HG02973 (cell line): Measurements from ENCODE around the gene ZNF497.

Source experiments
- ATAC-seq: cut with Tn5 transposase; IDR thresholded peaks from one replicate; pipeline ENCODE4 v1.9.1; 2021; ENCODE audit warnings: moderate library complexity; ENCODE audit not compliant: unreplicated experiment

The ZNF497 gene

DNA sequence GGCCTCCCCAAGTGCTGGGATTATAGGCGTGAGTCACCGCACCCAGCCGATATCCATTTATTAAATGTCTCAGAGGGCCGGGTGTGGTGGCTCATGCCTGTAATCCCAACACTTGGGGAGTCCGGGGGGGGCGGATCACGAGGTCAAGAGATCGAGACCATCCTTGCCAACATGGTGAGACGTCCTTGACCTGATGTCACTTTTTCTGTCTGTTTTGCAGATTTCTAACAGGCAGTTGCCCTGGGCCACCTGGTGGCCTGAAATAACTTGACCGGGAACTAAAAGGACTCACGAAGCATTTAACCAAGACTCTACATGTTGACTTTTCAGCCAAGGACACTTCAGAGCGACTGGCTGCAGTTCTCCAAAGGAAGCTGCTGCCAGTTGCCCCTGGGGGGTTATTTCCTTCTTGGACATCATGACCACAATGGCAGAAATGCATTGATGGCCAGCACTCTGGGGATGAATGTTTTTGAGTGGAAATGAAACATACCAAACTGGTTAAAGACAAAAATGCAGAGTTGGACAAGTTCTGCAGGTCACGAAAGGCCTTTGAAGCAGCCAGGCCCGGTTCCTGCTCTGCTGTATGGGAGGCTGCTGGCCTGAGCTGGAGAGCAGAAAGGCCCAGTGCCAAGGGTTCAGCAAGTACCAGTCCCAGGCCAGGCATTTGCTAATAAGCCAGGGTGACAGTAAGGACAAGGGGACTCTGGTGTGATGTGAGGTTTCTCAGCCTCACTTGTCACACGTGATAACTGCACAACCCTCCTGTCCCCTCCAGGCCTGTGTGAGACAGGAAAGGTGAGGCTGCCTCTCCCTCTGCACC lies 10.0 kb upstream of the ZNF497 start:
- no peak for ATAC-seq

DNA sequence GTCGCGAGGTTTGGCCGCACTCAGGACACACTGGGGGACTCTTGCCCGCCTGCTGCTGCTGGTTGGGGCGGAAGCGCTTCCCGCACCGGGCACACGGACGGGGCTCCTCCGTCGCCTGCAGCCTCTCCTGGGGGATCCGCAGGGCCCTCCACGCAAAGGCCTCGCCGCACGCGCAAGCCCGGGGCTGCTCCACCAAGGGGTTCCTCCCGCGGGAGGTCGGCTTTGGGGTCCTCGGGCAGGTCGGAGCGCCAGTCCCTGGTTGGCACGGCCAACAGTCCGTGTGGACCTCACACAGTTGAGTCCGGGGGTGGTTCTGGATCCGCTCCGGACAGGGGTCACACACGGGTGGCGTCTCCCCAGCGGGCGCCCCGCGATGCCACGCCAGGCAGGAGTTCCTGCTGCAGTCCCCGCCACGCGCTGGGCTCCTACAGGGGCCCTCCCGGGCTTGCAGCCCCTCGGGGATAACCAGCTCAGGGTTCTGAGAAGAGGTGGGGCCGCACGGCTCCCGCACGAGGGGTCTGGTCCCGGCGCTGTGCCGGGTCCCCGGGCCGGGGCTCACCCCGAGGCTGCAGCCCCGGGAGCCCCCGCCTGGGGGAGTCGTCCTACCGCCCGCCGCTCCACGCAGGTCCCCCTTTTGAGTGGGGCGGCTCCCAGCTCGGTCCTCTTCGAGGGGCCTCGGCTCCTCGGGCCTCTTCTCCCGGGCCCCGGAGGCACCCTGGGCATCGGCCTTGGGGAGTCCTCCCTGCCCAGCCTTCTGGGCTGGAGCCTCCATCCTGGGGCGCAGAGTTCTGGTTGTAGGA lies 6.2 kb upstream of the ZNF497 start:
- ATAC-seq, result no peak

DNA sequence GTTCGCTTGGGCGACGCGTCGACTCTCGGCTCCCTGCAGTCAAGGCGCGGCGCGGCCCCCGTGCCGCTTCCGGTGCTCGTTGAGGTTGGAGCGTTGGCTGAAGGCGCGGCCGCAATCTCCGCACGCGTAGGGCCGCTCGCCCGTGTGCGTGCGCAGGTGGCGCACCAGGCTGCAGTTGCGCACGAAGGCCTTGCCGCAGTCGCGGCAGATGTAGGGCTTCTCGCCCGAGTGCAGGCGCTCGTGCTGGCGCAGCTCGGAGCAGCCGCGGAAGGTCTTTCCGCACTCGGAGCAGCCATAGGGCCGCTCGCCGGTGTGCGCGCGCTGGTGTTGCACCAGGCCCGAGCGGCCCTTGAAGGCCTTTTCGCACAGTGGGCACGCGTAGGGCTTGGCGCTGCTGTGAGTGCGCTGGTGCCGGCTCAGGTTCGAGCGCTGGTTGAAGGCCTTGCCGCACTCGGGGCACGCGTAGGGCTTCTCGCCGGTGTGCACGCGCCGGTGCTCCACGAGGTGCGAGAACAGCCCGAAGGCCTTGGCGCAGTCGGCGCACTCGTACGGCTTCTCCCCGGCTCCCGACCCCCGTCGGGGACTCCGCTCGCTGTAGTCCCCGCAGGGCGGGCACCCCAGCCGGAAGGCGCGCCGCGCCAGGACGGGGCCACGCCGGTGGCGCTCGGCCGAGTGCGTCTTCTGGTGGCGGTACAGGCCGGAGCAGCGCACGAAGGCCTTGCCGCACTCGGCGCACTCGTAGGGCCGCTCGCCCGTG lies 5.3 kb upstream of the ZNF497 start:
- ATAC-seq, result no peak

DNA sequence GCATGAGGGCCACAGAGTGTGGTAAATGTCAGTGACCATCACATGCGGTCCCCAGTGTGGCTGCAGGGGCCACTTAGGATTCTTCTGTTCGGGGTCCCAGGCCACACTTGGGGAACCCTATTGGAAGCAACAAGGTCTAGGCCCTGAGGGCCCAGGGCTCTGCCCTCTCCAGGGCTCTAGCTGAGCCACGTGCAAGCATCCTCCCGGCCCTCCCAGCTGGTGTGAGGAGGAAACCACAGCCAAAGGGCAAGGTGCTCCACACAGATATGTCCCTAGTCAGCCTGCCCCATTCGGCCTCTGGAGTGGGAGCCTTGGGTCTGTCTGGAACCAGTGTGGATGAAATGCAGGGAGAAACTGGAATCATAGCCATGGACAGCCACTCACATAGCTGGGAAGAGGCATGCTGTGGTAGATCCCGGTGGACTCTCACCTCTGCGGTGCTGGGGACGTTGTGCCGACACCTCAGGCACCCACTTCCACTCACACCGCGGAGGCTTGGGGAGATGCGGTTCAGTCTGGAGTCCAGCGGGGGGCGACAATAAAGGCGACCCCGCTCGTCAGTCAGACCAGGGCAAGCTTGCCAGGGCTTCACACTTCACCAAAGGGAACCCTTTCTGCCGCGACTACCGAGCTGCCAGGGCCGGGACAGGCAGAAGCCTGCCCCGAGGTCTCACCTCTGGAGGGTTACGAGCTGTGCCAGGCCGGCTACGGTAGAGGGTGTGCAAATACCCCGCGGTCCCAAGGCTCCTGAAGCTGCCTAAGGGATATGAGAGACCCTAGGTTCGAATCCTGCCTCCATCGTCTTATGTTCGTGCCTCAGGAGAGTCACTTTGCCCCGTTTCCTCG lies 4.3 kb upstream of the ZNF497 start:
- ATAC-seq, result no peak

DNA sequence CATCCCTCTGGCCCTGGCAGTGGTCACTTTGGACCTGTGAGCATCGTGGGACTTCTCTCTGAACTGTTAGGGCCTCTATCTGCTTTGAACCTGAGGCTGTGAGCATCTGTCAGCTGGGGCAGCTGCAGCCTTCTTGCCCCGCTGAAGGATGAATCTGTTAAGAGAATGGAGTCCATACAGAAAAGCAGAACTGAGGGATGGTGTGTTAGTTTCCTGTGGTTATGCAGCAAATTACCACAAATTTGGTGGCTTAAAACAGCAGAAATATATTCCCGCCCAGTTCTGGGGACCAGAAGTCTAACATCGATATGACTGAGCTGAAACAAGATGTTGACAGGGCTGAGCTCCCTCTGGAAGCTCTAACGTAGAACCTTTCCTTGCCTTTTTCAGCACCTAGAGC lies 1.6 kb upstream of the ZNF497 start:
- ATAC-seq, result no peak

DNA sequence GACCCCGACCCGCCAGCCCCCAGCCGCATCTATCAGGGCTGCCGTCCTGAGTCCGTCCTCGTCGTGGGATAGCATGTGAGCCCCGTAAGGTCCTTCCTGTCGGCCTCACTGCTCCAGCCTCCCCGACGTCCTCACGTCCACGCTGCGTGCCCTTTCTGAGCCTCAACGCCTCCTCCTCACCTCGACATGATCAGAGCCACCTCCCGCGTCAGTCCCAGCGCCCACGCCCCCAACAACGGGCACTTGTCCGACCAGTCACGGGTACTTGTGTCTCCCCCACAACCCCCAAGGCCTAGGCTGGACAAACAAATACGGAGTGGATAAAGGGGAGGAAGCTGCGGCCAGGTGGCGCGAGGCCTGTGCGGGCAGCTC lies 665 bp downstream of the ZNF497 start:
- peak; percentile 18 for ATAC-seq

DNA sequence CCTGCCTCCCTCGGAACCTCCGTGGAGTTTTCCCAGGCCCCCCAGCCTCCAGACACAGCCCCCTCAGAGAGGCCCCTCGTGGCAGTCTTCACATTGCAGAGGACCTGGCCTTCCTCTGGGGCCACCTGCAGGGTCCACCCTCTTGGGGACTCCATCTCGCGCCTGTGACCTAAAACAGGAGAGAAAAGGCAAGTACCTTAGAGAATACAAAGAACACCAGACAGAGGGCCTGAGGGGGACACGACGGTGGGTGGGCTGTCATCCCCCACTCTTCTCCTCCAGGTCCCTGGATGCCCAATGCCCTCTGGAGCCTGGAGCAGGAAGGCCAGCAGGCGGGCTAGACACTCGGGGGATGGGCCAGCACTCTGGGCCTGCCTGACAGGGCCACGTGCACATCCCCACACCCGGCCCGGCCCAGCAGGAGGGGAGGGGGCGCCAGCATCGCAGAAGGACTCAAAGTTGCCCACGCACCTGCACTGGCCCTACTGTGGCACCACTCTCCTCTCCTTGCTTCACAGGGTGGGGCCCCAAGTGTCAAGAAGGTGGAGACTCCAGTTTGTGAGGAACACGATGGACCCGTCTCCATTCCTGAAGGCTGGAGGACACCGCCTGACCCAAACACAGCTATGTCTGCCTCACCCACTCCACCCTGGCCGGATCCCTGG lies 4.9 kb downstream of the ZNF497 start:
- ATAC-seq, result no peak

DNA sequence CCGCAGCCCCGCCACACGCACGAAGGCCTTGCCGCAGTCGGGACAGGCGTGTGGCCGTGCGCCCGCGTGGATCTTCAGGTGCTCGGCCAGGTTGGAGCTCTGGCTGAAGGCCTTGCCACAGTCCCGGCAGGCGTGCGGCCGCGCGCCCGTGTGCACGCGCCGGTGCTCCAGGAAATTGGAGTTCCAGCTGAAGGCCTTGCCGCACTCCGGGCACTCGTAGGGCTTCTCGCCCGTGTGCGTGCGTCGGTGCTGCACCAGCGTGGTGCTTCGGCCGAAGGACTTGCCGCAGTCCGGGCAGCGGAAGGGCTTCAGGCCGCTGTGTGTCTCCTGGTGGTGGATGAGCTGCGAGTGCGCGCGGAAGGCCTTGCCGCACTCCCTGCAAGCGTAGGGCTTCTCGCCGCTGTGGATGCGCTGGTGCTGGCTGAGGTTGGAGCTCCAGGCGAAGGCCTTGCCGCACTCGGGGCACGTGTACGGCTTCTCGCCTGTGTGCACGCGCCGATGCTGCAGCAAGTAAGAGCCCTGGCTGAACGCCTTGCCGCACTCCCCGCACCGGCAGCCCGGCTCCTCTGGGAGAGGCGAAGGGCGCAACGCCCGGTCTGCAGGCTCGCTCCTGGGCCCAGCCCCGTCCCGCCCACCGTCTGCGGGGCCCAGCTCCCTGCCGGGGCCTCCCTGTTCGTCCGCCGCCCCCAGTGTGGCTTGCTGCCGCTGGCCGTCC lies 5.6 kb downstream of the ZNF497 start:
- ATAC-seq, result no peak

DNA sequence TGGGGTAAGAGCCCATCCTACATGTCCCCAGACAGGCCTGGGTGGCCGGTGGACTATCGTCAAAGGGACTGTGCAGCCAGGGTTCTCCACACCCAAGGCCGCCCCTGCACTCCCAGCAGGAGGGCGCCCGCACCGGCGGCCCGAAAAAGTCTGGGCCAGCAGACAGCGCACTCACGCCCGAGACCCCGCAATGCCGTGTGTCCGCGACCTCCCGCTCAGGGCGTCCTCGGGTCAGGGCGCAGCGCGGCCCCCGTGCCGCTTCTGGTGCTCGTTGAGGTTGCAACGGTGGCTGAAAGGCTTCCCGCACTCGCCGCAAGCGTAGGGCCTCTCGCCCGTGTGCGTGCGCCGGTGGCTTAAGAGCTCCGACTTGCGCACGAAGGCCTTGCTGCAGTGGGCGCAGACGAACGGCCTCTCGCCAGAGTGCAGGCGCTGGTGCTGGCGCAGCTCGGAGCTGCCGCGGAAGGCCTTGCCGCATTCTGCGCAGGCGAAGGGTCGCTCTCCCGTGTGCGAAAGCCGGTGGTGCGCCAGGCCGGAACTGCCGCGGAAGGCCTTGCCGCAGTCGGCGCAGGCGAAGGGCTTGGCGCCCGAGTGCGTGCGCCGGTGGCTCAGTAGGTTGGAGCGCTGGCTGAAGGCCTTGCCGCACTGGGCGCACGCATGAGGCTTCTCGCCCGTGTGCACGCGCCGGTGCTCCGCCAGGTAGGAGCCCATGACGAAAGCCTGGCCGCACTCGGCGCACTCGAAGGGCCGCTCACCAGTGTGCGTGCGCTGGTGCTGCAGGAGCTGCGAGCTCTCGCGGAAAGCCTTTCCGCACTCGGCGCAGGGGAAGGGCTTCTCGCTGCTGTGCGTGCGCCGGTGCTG lies 6.4 kb downstream of the ZNF497 start:
- ATAC-seq, result no peak

DNA sequence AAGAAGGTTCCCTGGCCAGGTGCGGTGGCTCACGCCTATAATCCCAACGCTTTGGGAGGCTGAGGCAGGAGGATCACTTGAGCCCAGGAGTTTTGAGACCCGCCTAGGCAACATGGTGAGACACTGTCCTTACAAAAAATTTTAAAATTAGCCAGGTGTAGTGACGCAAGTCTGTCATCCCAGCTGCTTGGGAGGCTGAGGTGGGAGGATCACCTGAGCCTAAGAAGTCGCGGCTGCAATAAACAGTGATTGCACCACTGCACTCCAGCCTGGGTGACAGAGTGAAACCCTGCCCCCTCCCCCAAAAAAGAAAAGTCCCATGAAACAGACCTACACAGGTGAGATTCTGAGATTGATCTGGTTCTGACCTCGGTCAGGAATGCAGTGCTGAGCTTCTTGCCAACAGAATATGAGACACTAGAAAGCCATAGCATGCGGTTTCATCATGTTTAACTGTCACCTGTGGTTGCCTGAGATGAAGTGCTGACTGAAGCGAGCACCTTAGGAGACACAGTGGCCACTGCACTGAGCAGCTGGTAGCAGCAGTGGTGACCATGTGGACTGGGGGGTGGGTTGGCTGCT lies 7.2 kb downstream of the ZNF497 start:
- no peak for ATAC-seq

DNA sequence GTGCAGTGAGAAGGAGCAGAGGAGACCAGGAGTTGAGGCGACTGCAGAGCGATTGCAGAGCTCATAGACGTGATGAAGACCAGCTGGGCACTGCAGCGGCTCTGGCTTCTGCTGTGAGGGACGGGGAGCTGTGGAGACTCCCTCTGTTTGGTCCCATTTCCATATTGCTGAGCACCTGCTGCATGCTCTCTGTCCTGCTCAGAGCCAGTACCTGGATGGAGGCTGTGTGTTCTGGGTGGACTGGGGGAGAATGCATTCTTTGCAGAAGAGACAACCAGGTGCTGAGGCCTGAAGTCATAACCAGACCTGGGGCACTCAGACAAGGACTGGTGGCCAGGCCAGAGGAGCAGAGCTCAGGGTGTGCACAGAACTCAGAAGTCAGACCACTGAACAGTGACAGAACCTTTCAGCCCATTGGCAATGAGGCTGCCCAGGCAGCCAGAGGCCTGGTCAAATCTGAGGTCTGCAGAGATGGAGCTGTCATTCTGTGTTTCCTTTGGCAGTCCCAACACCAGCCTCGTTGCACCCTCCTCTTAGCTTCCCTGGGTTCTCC lies 8.0 kb downstream of the ZNF497 start:
- no peak for ATAC-seq

DNA sequence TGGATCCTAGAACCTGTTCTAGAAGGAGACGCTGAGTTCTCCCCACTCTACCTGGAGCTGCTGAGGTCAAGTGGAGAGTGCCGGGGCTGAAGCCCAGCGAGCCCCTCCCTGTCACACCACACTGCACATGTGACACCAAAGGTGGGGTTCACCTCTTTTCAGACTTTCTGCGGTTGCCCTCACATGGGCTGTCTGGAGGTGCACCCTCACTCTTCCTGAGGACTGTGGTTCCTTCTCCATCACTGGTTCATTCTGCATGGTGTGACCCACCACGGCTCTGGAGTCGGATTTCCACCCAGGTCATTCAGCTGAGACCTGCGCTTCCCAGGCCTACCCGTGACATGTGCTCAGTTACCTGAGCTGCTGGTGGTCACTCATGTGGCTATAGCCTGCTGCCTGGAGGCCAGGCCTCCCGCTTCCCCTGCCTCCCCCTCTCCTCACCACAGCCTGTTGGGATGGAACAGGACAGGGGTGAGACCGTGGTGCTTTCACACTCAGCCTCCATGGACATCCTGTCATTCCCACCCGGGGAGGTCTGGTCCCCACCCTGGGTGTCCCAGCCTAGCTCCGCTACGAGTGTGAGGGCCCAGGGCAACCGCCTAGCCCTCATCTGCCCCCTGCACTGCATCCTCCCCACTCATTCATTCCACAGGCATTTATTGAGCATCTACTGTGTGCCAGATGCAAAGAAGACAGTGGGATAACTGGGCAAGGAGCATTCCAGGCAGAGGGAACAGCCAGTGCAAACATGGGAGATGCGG lies 8.7 kb downstream of the ZNF497 start:
- no peak for ATAC-seq

DNA sequence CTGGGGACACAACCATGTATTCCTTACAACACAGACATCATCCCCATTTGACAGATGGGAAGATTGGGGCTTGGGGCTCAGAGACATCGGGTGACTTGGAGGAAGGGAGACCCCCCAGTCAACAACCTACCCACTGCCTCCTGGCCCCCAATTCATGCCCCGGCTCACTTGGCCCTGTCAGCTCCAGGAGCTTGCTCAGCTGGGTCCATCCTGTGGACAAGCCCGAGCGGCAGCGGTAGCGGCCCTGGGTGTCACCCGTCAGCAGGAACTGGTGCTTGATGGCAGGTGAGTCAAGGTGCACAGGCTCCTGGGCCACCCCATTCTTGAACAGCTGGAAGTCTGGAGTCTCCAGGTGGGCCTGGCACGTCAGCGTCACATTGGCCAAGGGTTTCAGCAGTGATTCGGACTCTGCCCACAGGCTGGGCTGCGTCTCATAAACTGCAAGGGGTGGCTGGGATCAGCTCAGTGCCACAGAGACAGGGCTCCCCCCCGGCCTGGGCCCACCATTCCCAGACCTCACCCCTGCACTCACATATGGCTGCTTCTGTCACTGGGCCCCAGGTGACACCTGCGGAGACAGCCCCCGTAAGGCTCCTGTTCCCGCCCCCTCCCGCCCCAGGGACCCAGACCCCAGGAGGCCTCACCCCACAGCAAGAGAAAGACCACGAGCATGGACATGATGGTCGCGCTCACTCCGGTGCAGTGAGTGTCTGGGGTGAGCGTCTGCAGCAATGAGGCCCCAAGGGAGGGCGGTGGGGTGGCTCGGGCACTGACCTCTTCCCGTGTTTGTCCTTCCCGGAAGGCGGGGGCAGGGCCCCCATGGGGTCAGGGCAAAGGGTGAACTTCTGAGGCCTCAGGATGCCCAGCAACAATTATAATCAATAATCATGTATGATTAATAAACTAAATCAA lies 9.5 kb downstream of the ZNF497 start, which contains the start of gene A1BG:
TSS of gene A1BG (minus strand) at position 733 of the 912 bp plus-strand sequence. CDS start at position 678, 55 bp downstream.
- ATAC-seq, result no peak

DNA sequence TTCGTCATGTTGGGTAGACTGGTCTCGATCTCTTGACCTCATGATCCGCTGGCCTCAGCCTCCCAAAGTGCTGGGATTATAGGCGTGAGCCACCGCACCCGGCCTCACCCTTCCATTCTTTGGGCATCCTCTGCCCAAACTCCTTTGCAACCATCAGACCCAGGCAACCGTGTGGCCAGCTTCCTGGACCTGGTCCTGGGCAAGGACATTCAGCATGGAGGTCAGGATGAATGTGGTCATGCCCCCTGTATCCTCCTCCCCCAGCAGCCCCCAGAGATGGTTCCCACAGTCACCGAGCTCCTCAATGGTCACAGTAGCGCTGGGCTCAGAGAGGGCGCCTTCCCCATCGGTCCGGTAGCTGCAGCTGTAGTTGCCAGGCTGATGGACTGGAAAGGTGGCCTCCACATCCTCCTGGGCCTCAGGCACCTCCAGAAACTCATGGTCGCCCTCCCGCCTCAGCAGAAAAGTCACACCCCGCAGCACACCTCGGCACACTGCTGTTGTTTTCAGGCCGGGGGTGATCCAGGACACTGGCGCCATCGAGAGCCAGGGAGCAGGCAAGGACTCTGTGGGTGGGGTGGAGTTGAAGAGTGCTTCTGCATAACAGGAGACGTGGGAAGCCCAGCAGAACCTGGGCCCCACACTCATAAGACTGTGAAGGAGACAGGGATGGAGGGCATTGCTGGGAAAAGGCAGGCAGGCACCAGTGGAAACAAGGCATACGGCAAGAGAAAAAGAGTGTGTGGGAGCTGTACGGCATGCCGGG lies 10.4 kb downstream of the ZNF497 start:
- ATAC-seq, result no peak

DNA sequence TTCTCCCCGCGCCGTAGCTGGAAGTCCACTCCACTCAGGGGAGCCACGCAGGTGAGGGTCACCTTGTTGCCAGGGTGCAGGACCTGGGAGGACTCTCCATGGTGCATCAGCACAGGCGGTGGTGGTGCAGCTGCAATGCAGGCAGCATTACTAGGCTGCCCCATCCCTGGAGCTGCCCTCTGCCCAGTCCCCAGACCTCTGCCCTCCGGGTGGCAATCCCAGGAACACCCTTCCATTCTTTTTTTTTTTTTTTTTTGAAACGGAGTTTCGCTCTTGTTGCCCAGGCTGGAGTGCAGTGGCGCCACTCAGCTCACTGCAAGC lies 11.0 kb downstream of the ZNF497 start:
- ATAC-seq, result no peak
